Measurements from ENCODE around the gene NUDT3.
"Not testable (repeated sequence)": the region's sequence is repeated elsewhere in the genome, so short reads cannot be mapped to it uniquely, and the experiment has no call there.

GRCh38 chr6:34329814-34330213, 62.7 kb downstream of the NUDT3 start:
- TF ChIP-seq BACH2 (CRISPR knock-in tag; IDR thresholded peaks at IDR 0.05; ENCODE audit: borderline replicate concordance); TCF4 (CRISPR knock-in tag; IDR thresholded peaks at IDR 0.05; ENCODE audit: borderline replicate concordance); PATZ1 (CRISPR knock-in tag; IDR thresholded peaks at IDR 0.05; ENCODE audit: borderline replicate concordance); PPARA (CRISPR knock-in tag; IDR thresholded peaks at IDR 0.05; ENCODE audit: borderline replicate concordance); ZFP3 (CRISPR knock-in tag; IDR thresholded peaks at IDR 0.05); TSHZ2 (CRISPR knock-in tag; IDR thresholded peaks at IDR 0.05); OSR1 (CRISPR knock-in tag; IDR thresholded peaks at IDR 0.05); ZNF70 (CRISPR knock-in tag; IDR thresholded peaks at IDR 0.05); ZFP30 (CRISPR knock-in tag; IDR thresholded peaks at IDR 0.05); RARB (CRISPR knock-in tag; IDR thresholded peaks at IDR 0.05); CSDC2 (CRISPR knock-in tag; IDR thresholded peaks at IDR 0.05): not testable (repeated sequence)

Data from SK-N-SH treated with all-trans-retinoic acid at 6 μM for 48 hours (cell line).